PC-9 (cell line): Measurements from ENCODE around the gene GPATCH1.

Experiments used
- CTCF ChIP-seq: fragments of 200-600 bp; sonication (generic); conservative IDR thresholded peaks from 2 replicates; pipeline ENCODE4 v1.6.1; 2017; ENCODE audit warnings: mixed run types, antibody characterized with exemption, mild to moderate bottlenecking, moderate library complexity
- EZH2 ChIP-seq: fragments of 200-600 bp; sonication (generic); IDR thresholded peaks from 2 replicates; pipeline ENCODE4 v1.8.0; 2017; ENCODE audit warnings: antibody characterized with exemption, low read depth

GRCh38 chr19:33147538-33147937, 66.6 kb downstream of the GPATCH1 start:
- TF ChIP-seq CTCF, result no peak
- TF ChIP-seq EZH2, result no peak
